Choroid plexus epithelial cell (primary cell): Measurements from ENCODE around the gene NMB.

Experiments
- DNase-seq: peaks from one replicate; pipeline ENCODE4 v3.0.0-alpha.2; 2010; ENCODE audit warnings: low read depth
- H3K4me3 ChIP-seq: 2 replicates; pipeline ENCODE4 v1.5.1; 2011; ENCODE audit warnings: low read depth, mild to moderate bottlenecking, control low read depth, low read length, moderate library complexity
- TF ChIP-seq, protein P1 (sequence below): conservative IDR thresholded peaks from 2 replicates; pipeline ENCODE4 v1.5.1; 2011; ENCODE audit warnings: low read depth, mild to moderate bottlenecking, control low read depth, inconsistent platforms, low read length, moderate library complexity

The NMB gene

DNA sequence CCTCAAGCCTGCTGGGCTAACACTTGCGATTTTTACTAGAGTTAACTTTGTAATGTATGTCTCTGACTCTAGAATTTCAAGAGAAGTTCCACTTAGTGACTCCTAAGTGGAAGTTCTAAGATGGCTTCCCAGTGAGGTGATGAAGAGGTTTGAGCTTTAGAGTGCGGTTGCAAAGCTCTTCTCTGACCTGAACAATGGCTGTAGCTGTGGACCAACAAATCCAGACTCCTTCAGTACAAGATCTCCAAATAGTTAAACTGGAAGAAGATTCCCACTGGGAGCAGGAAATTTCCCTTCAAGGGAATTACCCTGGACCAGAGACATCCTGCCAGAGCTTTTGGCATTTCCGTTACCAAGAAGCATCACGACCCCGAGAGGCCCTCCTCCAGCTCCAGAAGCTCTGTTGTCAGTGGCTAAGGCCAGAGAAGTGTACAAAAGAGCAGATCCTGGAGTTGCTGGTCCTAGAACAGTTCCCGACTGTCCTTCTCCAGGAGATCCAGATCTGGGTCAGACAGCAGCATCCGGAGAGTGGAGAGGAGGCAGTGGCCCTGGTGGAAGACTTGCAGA is 26.2 kb downstream of the NMB start:
- DNase-seq = peak; percentile 42
- peak overlapping the region; percentile 81 for H3K4me3 ChIP-seq
- TF ChIP-seq, protein P1, sequence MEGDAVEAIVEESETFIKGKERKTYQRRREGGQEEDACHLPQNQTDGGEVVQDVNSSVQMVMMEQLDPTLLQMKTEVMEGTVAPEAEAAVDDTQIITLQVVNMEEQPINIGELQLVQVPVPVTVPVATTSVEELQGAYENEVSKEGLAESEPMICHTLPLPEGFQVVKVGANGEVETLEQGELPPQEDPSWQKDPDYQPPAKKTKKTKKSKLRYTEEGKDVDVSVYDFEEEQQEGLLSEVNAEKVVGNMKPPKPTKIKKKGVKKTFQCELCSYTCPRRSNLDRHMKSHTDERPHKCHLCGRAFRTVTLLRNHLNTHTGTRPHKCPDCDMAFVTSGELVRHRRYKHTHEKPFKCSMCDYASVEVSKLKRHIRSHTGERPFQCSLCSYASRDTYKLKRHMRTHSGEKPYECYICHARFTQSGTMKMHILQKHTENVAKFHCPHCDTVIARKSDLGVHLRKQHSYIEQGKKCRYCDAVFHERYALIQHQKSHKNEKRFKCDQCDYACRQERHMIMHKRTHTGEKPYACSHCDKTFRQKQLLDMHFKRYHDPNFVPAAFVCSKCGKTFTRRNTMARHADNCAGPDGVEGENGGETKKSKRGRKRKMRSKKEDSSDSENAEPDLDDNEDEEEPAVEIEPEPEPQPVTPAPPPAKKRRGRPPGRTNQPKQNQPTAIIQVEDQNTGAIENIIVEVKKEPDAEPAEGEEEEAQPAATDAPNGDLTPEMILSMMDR = no peak

DNA sequence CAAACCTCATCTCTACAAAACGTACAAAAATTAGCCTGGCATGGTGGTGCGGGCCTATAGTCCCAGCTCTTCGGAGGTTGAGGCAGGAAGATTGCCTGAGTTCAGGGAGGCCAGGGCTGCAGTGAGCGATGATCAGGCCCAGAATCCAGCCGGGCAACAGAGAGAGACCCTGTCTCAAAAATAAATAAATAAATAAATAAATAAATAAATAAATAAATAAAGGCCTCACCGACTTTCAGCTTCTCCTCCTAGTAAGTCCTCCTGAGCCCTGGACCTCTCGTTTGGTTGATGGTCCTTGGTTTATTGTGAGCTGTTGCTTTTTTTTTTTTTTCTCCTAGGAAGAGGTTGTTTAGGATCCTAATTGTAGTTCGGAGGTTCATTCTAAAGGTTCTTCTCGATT is 29.0 kb downstream of the NMB start:
- TF ChIP-seq, protein P1 = no peak
- no peak overlapping the region for H3K4me3 ChIP-seq
- DNase-seq = no peak

DNA sequence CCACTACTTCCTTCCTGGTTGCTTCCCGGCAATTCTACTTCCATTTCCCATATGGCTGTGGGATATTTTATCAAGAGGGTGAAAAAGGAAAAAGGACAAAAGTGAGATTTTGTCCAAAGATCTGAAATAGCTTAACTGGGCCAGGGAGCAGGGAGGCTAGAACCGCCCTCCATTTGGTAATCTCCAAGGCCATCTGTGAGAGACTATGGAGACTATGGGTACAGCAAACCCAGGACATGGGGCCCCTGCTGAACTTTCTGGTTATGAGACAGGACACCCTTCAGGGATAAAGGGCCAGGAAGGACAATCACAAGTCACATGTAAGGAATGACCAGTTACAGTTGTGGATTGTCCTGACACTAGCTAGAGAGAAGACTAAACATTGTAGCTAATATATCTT is 32.9 kb downstream of the NMB start:
- TF ChIP-seq, protein P1 = no peak
- no peak for DNase-seq
- H3K4me3 ChIP-seq = no peak overlapping the region

DNA sequence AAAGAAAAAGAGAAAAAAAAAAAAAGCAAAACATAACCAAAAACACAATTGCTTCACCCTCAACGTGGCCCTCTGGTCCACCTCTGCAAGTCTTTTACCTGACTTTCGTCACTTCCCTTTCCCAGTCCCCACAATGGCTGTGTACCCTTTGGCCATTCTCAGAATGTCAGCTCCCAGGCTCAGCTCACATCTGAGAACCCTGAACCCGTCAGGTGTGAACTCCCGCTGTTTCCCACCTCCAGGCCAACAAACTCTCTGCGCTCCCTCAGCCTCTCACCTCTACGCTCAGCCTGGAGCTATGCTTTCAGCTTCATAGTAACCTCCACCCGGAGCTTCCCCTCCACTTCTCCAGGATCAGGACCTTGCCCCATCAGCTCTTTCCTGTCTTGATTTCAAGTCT is 33.6 kb downstream of the NMB start:
- DNase-seq = no peak
- TF ChIP-seq, protein P1 = no peak
- H3K4me3 ChIP-seq = no peak overlapping the region

DNA sequence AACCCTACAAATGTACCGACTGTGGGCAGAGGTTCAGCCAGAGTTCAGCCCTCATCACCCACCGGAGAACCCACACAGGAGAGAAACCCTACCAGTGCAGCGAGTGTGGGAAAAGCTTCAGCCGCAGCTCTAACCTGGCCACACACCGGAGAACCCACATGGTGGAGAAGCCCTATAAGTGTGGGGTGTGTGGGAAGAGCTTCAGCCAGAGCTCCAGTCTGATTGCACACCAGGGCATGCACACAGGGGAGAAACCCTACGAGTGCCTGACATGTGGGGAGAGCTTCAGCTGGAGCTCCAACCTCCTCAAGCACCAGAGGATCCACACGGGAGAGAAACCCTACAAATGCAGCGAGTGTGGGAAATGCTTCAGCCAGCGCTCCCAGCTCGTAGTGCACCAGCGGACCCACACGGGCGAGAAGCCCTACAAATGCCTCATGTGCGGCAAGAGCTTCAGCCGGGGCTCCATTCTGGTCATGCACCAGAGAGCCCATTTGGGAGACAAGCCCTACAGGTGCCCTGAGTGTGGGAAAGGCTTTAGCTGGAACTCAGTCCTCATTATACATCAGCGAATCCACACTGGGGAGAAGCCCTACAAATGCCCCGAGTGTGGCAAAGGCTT is 36.5 kb downstream of the NMB start:
- H3K4me3 ChIP-seq = no peak overlapping the region
- DNase-seq = no peak
- TF ChIP-seq, protein P1 = no peak

DNA sequence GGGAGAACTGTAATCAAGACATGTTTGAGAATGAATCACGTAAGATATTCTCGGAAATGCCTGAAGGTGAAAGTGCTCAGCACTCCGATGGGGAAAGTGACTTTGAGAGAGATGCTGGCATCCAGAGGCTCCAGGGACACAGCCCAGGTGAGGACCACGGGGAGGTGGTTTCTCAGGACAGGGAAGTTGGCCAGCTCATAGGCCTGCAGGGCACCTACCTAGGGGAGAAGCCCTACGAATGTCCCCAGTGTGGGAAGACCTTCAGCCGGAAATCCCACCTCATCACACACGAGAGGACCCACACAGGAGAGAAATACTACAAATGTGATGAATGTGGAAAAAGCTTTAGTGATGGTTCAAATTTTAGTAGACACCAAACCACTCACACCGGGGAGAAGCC is 37.4 kb downstream of the NMB start:
- no peak for DNase-seq
- TF ChIP-seq, protein P1 = no peak
- no peak overlapping the region for H3K4me3 ChIP-seq

DNA sequence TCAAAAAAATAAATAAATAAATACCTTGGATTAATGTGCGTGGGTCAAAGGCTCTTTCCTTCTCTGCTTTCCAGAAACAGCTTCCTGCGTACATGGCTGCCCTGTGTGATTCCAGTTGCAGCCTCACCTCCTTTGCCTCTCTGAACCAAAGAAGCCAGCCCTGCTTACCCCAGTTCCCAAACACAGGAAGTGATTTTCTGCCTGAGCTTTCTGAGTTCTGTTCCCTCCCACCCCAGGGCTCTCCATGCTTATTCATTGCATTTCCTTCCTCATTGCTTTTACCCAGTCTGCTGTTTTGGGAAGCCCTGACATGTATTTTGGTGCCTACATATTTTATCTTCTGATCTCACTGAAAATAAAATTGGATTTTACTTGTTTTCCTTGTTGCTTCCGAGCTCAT is 41.8 kb downstream of the NMB start:
- no peak overlapping the region for H3K4me3 ChIP-seq
- TF ChIP-seq, protein P1 = no peak
- no peak for DNase-seq
